OCI-M1 (cell line): ENCODE data around the gene CDH23.
A peak's percentile ranks its signal among the peaks of the same experiment; 100 is the strongest.

ENCODE experiments used
- DNase-seq: peaks from one replicate; lab custom pipeline; 2025; lab: John Stamatoyannopoulos, UW

Gene CDH23

GRCh38 chr10:71708897-71709882 lies 312.5 kb downstream of the CDH23 start:
- DNase-seq, result no peak

DNA sequence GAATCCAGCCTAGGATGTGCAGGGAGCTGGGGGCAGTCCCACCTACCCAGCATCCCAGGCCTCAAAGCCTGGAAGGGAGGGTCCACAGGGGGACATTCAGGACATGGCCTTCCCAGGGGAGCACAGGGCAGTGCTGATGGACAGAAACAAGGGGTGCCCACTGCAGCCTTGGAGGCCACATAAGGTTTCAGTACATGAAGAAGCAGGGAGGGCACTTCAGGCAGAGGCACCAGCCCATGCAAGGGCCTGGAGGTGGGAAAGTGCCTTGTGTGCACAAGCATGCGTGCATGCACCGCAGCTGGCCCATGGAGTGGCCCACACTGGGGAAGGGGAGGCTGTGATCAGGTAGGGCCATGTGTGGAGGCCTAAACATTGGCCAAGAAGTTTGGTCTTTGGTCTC lies 313.8 kb downstream of the CDH23 start:
- DNase-seq, result no peak

DNA sequence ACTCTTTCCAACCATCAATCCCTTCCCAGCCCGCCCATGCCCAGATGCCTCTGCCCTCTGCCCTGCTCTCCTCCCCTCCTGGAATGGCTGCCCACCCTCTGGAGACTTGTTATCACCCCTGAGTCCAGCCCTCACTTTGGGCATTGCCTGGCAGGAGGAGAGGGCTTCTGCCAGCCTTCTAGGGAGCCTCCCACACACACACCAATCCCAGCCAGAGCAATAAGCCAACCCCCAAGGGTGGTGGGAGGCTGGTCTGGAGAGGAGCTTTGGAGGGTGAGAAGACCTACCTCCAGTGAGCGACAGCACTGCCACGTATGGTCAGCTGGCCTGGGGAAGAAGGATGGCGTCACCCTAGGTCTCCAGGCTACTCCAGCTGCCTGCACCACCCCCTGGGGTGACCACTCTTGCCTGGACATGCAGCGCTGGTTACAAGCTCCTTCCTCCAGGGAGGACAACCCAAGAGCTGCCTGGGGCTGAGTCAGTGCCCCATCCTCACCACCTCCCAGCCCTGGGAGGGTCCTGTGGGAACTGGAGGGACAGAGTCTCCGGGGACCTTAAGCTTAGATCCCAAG lies 314.4 kb downstream of the CDH23 start:
- no peak for DNase-seq

DNA sequence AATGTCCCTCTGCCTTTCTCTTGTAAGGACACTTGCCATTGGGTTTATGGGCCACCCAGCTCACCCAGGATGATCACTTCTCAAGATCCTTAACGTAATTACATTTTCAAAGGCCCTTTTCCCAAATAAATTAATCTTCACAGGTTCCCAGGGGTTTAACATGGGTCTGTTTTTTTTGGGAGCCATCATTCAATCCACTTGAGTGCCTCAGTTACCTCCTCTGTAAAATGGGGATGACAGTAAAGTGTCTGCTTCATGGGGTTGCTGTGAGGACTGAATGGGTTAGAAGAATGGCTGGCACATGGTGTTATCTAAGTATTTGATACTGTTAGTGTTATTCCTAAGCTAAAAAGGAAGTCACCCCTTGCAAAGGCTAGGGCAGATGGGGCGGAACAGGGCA lies 315.4 kb downstream of the CDH23 start:
- no peak for DNase-seq

- DNase-seq, result no peak
Observed at GRCh38 chr10:71712572-71713134, 315.9 kb downstream of the CDH23 start.

DNA sequence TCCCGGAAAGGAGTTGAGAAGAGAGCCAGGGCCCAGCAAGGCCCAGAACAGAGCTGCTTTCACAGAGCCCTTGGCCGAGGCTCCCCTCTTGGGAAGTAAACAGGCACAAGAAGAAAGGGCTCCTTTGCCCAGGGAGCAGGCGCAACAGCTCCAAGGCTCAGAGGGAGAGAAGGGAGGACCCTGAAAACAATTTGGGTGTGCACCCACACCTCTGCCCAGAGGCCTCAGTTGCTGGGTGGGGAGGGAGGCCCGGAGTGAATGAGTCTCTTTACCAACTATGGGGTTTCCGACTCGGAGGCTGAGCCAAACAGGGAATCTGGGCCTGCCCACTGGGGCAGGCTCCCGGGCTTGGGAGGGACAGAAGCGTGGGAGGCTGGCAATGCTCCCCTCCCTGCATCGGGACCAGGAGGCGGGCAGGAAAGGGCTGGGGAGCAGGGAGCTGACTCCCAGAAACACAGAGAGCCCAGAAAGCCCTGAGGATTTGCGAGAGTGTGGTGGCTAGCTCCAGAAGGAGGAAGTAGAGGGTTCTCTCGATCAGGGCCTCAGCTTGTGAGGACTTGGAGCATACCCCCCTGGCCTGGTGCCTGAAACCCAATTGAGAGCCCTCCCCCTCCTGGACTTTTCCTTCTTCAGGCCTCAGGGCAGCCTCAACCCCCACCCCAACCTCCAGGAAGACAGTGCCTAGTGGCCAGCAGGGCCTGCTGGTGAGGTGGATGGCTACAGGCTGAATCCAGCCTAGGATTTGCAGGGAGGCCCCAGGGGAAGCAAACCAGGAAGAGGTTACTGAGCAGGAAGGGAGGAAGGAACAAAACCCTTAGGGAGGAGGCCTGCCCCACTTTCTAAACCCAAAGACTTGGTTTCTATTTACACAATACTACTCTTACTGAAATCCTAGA lies 316.7 kb downstream of the CDH23 start:
- peak; percentile 82 for DNase-seq

GRCh38 chr10:71714031-71714410 lies 317.3 kb downstream of the CDH23 start:
- DNase-seq, result no peak

GRCh38 chr10:71714592-71714991 lies 317.9 kb downstream of the CDH23 start:
- no peak for DNase-seq

DNA sequence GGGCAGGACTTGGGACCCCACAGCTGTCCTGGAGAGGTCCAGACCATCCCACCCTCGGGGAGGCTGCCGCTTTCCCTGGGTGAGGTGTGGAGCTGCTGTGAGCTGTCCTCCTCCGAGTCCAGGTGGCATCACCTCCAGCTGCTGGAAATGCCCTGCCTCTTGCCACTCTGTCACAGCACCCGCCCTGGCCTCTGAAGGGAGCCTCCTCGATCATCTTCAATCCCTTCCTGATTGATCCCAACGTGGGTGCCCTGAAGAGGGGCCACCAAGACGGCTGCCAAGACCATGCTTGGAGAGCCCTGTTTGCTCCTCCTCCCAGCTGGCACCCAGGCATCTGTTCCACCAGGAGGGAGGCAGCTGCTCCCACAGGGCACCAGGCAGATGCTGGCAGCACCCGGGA lies 318.3 kb downstream of the CDH23 start:
- DNase-seq, result no peak

DNA sequence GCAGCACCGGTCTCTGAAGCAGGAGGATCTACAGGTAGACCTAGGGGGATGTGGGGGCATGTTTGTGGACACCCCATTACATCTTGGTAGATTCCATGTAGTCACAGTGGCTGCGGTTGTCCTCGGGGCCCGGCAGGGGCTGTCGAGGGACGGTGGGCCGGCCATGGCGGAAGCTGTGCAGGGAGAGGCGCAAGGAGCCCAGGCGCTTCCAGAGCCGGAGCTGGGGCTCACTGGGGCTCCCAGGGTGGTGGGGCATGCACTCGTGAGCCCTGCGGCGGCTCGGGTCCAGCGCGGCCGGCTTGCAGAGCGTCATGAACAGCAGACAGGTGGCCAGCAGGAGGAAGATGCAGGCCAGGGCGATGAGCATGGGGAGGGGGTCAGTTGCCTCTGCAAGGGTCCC lies 319.1 kb downstream of the CDH23 start:
- no peak for DNase-seq

- no peak for DNase-seq
Observed at GRCh38 chr10:71716426-71716825, 319.7 kb downstream of the CDH23 start.

DNA sequence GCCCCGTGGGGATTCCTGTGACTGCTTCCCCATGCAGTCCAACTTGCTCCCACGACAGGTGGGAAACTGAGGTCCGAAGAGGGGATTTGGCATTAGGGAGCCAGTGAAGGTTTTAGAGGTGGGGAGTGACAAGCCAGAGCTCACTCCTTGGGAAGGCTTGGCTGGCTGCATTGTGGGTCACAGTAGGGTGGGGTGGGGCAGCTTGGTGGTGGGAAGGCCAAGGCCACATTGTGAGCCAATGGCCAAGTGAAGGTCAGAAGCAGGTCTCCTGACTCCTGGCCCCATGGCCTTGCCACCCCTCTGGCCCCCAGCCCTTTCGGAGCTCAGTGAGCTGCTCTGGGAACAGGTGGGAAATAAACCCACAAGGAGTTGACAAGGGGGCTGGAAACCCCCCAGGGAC lies 320.3 kb downstream of the CDH23 start:
- DNase-seq, result no peak

DNA sequence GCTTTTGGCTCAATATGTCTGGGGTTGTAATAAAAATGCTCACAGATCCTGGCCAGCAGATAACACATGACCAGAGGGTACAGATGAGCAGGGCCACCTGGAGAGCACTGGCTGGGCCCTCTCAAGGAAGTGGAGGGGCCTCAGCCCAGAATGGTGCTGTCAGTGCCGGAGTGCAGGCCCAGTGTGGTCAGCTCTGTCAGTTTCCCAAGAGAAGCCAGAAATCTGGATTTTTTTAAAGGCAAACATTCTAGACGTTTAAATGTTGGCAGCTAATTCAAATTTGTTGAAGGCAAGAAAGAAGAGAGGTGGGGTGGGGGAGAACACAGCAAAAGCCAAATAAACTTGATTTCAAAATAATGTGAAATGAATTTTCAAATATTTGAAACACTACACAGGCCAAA lies 320.8 kb downstream of the CDH23 start:
- DNase-seq, result no peak

DNA sequence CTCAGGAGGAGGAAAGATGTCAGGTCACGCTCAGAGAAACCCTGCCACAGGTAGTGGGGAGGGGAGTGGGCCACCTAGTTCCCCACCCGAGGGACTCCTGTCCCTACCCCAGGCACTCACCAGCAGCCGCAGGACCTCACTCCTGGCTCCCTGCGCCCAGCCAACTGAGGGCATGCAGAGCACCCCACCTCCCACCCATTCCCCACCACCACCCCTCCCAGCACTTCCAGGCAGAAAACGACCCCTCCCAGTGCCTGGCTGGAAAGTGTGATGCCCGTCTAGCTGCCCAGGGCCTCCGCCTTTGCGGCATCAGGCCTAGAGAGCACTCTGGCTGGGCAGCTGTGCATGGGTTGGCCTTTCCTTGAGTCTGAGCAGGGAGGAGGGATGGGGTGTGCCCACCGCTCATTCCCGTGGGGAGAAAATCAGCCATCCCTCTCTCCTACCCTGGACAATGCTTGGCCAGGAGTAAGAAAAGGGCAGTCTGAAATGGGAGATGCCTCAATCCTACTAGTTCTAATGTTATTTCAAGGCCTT lies 321.5 kb downstream of the CDH23 start:
- DNase-seq, result no peak

DNA sequence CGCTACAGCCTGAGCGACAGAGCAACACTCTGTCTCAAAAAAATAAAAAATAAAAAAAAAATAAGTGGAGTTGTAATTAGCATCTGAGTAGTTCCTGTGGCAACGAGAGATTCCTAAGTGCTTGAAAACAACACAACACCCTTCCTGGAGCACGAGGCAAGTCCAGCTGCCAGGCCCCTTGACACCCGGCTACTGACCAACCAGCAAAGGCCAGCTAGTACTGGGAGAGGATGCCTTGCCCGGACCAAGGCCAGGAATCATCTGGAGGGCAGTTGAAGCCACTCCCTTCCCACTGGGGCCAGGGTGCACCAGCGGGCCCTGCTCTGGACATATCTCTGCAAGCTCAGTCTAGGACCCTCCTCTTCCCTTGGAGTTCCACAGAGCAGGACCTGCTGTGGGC lies 322.3 kb downstream of the CDH23 start:
- no peak for DNase-seq

DNA sequence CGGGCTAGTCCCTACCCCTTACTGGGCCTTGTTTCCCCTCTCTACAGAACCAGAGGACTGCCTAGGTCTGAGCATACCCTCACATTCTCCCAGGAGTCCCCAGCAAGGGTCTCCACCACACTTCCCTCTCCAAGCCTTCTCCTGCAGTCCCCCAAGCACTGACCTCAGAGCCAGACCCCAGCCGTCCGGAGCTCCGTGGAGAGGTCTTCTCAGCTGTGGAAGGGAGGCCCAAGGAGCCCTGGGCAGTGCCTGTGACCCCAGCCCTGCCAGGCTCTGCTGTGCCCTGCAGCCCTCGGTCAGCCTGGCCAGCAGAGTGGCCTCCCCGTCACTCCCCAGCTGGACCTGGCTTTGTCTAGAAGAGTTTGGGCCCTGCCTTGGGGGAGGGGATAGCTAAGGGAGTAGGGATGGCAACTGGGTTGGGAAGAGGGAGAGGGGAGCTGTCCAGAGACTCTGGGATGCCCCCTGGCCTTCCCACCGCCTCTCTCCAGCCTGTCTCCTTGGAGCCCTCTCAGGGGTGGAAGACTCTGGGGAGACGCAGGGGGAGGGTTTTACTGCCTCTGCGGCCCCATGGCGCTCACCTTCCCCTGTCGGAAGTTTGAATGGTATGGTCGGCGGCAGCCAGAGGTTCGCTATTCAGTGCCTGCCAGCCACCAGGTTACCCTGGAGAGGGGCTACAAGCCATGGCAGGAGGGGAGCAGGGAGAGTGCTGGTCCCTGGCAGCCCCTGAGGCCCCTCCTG lies 322.9 kb downstream of the CDH23 start, which contains the start of gene C10orf105:
TSS of gene C10orf105 (minus strand) at position 315 of the 738 bp plus-strand sequence. CDS start 3,441 bp downstream, outside the sequence.
- no peak for DNase-seq

DNA sequence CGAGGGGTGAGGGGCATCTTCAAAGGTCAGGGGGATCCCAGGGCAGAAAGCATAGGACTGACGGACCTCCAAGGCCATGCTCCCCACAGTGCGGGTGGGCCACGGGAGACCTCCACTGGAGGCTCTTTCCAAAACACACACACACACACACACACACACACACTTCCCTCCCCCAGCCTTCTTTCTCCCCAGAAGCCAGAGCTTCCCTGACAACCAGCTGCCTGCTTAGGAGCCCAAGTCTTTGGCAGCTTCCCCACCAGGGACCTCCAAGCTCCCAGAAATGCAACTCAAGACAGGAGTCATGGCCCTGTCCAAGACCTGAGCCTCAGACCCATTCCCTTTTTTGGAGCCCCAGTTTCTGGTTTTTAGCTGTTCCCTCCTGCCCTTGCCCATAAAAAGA lies 323.6 kb downstream of the CDH23 start:
- no peak for DNase-seq

DNA sequence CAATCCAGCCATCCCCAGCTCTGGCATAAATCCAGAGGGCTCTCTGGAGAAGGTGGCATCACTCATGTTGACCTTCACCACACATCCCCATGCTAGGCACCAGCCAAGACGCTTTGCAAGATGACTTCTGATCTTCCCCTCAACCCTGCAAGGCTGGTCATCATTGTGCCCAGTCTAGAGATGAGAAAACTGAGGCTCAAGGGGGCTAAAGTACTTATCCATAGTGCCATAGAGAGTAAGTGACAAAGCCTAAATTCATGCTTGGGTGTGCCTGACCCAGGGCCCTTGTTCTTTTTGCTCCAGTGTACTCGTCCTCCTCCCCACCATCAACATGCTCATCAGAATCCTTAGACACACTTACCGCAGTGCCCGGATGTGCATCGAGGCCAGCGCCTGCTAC lies 324.6 kb downstream of the CDH23 start:
- no peak for DNase-seq

DNA sequence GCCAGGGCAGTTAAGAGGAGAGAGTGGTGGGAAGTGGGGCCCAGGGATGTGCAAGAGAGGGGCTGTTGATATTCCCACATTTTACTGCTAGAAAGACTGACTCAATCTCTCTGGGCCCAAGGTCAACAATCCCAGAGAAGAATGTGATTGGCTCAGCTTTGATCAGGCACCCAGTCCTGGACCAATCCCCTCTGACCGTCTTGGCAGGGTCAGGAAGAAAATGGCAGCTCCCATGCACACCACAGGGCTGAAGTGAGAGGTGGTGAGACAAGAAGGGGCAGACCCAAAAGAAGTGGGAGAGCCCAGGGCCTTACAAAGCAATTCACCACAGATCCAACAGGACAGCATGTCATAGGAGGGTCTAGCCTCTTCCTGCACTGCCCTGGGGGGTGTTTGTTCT lies 326.1 kb downstream of the CDH23 start:
- no peak for DNase-seq

GRCh38 chr10:71723311-71723710 lies 326.6 kb downstream of the CDH23 start:
- DNase-seq, result no peak

DNA sequence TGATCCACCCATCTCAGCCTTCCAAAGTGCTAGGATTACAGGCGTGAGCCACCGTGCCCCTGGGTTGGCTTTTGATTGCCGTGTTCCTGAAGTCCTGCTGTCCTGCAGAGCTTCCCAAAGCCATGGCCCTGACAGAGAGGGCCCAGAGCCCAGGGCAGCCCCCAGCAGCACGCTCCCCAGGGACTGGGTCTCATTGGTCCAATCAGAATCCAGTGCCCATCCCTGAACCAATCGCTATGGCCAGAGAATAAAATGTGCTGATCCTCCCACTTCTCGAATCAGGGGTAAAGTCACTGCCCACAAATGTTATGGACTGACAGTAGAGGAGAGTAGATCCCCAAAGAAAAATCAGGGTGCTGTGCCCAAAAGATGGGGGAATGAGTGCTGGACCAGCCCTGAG lies 327.8 kb downstream of the CDH23 start:
- no peak for DNase-seq
